Esophagus mucosa (tissue), 1 donor: Measurements from ENCODE around the gene ODF4. TPM values are rescaled to one million over a fixed set of nuclear protein-coding genes. Genes with fewer than 3 reads are reported as not detected.
A peak's percentile ranks its signal among the peaks of the same experiment; 100 is the strongest.
"Not testable (repeated sequence)": the region's sequence is repeated elsewhere in the genome, so short reads cannot be mapped to it uniquely, and the experiment has no call there.

Experiments used
- ATAC-seq: fragments of 200-7000 bp; cut with Tn5 transposase; one replicate; pipeline ENCODE4 v1.9.1; 2020
- total RNA-seq: library from RNA; stranded (reverse); gene quantifications from one replicate; pipeline ENCODE4 v1.2.4, GENCODE V29; 2023
- donor health status: DM: yes; HTN: yes; CAD: no.

ODF4 gene
- total RNA-seq, 1 donor from 2014 or later: not detected

GRCh38 chr17:8369944-8370343 is 30.3 kb downstream of the ODF4 start:
- ATAC-seq: no peak

DNA sequence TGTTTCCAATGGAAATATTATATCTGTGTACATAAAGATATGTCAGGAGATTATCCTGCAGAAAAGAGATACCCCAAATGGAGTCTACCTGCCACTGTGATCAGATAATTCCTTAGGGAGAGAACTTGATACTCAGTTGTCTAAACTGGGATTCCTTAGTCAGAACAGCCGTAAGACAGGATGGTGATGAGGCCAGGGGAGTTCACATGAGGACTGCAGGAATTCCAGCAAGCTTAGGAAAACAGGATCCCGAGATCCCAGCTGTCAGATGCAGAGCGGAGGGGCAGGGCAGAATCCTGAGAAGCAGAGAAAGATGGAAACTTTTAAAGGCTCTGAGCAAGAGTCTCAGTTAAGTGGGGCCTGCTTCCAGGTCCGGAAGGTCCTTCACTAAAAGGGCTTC is 32.1 kb downstream of the ODF4 start:
- ATAC-seq: no peak

DNA sequence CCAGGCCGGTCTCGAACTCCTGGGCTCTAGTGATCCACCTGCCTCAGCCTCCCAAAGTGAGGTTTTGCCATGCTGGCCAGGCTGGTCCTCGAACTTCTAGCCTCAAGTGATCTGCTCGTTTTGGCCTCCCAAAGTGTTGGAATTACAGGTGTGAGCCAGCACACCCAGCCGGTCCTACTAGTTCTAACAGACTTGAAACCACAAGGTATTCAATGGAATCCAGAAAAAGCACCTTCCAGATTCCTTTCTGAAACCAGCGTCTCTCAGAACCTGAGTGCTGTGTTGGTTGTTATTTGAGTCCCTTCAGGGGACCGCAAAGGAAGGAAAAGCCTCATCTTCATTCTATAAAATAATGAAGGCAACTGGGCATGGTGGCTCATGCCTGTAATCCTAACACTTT is 32.8 kb downstream of the ODF4 start:
- no peak for ATAC-seq

DNA sequence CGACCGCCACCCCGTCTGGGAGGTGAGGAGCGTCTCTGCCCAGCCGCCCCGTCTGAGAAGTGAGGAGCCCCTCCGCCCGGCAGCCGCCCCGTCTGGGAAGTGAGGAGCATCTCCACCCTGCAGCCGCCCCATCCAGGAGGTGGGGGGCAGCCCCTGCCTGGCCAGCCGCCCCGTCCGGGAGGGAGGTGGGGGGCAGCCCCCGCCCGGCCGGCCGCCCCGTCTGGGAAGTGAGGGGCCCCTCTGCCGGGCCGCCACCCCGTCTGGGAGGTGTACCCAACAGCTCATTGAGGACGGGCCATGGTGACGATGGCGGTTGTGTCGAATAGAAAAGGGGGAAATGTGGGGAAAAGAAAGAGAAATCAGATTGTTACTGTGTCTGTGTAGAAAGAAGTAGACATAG is 34.2 kb downstream of the ODF4 start:
- ATAC-seq: not testable (repeated sequence)

DNA sequence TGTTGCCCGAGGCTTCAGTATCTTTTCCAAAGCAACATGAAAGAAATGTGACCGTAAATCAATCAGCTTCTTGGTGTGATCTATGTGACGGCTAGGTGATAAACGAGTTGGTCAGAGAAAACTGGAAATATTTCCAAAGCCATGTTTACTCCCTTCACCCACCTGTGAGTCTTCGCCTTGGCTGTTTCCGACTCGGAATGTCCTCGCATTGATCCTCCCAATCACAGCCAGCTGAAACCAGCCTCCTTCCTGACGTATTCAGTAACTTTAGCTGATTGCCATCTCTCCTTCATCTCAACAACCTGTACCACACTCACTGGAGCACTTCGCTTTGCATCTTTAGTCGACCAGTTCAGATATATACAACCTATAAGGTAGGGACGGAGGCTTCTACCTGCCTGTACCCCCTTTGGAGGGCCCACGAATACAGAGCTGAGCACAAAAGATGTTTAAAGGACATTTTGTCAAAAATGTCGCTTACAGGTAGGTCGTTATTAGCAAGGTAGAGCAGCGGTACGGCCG is 36.2 kb downstream of the ODF4 start:
- ATAC-seq: peak; percentile 35

GRCh38 chr17:8376271-8377067 is 36.8 kb downstream of the ODF4 start, which contains the start of gene KRABD2:
Gene KRABD2 (minus strand): TSS chr17:8376704.
- peak; percentile 96 for ATAC-seq

DNA sequence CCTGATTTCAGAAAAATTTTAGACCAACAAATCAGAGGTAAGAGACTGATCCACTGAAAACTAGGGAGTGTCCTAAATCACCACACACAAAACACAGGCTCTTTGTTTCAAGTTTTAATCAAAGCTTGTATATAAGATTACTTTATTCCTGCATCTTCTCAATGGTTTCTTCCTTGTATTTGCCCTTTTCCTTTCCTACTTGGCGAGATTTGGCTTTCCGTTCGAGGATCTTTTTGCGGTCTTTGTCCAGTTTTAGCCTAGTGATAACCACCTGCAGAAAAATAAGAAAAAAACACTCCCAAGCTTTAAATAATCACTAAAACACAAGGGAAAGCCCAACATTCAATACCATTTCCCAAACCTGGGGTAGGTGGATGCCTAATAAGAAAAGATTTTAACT is 37.8 kb downstream of the ODF4 start:
- ATAC-seq: no peak

DNA sequence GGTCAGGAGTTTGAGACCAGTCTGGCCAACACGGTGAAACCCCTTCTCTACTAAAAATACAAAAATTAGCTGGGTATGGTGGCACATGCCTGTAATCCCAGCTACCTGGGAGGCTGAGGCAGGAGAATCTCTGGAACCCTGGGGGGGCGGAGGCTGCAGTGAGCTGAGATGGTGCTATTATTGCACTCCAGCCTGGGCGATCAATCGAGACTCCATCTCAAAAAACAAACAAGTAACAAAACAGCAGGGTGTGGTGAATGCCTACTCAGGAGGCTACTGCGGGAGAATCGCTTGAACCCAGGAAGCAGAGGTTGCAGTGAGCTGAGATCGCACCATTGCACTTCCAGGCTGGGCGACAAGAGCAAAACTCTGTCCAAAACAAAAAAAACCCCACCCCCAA is 38.5 kb downstream of the ODF4 start:
- ATAC-seq: not testable (repeated sequence)

DNA sequence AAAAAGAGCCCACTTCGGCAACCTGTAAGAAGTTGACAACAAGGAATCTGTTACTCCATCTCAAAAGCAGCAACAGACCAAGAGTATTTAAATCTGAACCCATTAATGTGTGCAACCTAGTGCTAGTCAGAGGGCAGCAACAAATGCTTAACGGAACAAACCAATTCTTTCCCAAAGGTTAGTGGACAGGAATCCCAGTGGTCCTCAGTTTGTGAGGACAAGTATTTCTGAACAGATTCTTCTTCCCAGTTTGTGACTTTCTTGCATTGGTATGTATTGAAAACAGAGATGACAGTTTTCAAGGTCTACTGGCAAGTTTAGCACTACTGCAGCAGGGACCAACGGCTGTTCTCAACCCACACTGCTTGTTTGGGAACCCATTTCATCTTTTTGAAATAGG is 40.4 kb downstream of the ODF4 start:
- ATAC-seq: no peak

DNA sequence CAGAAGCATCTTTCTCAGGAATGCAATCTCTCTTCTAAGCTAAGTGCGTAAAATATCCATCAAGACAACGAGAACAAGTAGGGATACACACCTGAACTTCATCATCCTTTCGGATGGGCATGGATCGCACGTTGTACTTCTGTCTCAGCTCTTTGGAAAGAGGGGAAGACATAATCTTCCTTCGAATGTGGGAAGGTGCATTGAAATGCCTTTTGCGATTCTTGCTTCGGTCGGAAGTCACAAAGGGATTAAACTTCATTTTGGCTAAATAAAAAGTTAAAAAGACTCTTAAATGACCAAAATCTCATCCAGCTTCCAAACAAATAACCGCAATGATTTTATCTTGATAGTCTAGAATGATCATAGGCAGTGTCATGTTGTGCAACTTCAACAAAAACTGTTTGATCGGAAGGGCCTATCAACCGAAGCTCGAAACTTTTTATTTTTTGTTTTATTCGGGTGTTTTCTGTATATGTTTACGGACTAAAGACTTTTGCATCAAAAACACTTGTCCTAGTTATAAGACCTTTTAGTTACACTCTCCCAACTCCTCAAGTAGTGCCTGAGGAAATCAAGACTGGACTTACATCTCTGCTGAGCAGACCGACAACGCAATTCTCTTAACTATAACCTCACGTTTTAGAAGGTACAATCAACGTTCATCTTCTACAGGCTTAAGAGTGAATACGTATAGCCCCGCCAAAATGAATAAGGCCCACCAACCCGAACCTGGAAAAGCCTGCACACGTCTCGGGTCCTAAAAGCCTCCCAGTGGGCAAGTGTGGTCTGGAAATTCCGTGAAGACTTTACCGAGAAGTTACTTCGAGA is 42.6 kb downstream of the ODF4 start:
- ATAC-seq: no peak

- no peak for ATAC-seq
These were observed 43.2 kb downstream of the ODF4 start for GRCh38 chr17:8382880-8383142.

- peak; percentile 94 for ATAC-seq
These were observed 43.6 kb downstream of the ODF4 start, which contains the start of gene RPL26 for GRCh38 chr17:8383143-8383822. Gene RPL26 (minus strand): TSS chr17:8383193. CDS start chr17:8382310, 883 bp downstream.

GRCh38 chr17:8384801-8385378 is 45.2 kb downstream of the ODF4 start:
- no peak for ATAC-seq

- no peak for ATAC-seq
These were observed 47.2 kb downstream of the ODF4 start for GRCh38 chr17:8386841-8387240.

DNA sequence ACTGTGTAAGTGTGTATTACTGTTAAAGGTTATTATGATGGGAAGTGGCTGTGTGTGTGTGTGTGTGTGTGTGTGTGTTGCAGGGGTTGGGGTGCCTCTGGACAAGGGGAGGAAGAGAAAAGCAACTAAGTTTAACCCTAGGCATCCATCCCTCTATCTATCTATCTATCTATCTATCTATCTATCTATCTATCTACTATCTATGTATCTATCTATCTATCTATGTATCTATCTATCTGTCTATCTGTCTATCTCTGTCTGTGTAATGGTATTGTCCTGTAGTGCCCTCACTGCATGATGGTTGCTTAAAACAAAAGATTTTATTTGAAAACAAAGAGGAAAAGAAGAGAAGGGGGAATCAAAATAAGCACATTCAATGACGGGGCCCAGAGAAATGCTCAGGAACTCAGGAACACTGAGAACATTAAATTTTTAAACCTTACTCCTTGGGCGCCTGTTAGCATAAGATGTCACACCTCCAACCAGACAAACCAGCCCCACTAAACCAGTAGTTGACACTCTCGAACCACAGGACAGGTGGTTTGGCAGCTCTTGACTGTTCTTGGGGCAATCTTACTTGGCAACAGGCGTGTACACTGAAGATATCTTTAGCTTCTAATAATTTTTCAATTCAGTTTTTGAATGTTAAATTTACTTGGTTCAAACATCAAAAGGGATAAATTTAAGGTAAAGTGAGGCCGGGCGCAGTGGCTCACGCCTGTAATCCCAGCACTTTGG is 48.4 kb downstream of the ODF4 start:
- ATAC-seq: peak; percentile 22

- ATAC-seq: peak; percentile 81
These were observed 52.1 kb downstream of the ODF4 start for GRCh38 chr17:8391711-8392110.

GRCh38 chr17:8392274-8392673 is 52.6 kb downstream of the ODF4 start:
- no peak for ATAC-seq

- no peak for ATAC-seq
These were observed 53.2 kb downstream of the ODF4 start for GRCh38 chr17:8392674-8393469.

DNA sequence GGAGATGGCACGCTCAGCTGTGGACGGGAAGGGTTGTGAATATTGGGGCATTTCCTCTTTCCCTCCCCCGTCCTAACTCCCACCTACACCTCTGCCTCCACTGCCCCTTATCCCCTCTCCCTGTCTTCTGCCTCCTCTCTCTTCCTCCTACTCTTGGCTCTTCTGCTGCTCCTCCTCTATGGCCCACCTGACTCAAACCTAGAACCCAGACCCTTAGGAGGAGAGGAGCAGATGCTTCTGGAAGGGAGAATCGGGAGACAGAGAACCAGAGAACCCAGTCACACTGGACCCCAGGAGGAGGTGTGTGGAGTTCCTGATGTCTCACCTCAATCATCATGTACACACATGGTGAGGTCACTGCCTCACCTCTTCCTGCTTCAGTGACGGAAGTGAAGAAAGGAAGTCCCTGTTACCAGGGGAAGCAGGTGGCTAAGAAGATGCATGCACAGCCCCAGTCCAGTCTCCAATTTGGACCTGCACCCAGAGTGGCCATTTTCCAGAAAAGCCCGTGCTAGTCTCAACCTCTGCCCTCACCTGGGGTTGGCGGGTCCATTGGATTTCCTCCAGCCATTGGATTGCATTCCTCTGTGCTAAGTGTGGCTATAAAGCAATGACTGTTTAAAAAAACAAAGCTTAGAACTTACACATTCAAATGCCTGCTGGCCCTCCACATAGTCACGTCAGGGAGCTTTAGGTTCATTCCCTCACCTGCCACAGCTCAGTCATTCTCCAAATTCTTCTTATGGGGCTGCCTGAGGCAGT is 54.0 kb downstream of the ODF4 start:
- ATAC-seq: peak; percentile 78

DNA sequence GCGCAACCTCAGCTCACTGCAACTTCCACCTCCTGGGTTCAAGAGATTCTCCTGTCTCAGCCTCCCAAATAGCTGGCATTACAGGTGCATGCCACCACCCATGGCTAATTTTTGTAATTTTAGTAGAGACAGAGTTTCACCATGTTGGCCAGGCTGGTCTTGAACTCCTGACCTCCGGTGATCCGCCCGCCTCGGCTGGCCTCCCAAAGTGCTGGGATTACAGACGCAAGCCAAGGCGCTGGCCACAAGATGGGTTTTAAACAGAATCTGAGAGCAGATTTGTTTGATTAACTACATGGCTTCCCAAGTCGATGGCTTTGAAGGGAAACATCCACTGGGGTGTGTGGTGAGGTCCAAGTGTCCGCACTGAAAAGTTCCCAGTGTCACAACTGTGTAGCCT is 54.9 kb downstream of the ODF4 start:
- ATAC-seq: not testable (repeated sequence)
